ENCODE data around the gene MAPKBP1. TPM values are rescaled to one million over a fixed set of nuclear protein-coding genes. Genes with fewer than 3 reads are reported as not detected.

Gene MAPKBP1
- total RNA-seq, 1 donor from 2014 or later = 27.6 TPM

DNA sequence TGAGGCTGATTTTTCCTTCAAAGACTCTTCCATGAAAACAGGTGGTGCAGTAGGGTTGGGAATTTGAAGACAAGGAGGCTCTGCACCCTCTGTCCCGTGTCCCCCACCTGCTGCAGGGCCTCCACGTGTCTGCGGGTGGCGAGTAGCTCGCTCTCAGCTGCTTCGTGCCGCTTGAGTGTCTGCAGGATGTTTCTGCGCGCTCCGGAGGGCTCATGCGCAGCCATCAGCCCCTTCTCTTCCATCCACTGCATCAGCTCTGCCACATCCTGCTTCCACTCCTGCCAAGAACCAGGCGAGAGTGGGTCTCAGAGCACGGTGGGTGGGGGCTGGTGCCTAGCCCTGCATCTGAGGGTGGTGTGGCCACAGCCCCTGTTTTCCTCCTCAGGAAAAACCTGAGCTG, 101.7 kb downstream of the MAPKBP1 start:
- H3K27ac ChIP-seq = no peak overlapping the region

DNA sequence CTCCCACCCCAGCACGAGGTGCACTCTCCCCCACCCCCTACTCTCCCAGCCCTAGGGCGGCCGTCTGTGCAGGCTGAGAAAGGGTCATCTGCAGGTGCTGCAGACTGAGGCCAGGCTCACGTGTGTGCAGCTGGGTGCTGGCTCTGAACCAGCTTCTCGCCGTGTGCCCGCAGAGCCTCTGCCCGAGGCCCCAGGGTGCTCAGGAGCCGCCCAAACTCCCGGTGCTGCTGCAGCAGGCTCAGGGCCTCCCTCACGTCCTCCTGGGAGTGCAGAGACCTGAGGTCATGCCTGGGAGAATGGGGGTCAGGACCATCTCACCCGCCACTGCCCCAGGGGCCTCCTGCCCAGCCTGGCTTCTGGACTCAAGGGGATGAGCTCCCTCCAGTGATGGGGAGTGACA, 102.4 kb downstream of the MAPKBP1 start:
- no peak overlapping the region for H3K4me3 ChIP-seq
- TF ChIP-seq, protein P1, sequence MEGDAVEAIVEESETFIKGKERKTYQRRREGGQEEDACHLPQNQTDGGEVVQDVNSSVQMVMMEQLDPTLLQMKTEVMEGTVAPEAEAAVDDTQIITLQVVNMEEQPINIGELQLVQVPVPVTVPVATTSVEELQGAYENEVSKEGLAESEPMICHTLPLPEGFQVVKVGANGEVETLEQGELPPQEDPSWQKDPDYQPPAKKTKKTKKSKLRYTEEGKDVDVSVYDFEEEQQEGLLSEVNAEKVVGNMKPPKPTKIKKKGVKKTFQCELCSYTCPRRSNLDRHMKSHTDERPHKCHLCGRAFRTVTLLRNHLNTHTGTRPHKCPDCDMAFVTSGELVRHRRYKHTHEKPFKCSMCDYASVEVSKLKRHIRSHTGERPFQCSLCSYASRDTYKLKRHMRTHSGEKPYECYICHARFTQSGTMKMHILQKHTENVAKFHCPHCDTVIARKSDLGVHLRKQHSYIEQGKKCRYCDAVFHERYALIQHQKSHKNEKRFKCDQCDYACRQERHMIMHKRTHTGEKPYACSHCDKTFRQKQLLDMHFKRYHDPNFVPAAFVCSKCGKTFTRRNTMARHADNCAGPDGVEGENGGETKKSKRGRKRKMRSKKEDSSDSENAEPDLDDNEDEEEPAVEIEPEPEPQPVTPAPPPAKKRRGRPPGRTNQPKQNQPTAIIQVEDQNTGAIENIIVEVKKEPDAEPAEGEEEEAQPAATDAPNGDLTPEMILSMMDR (IDR thresholded peaks at IDR 0.05) = no peak
- intact Hi-C loops (cut with DNase I) = no loop called here
- H3K27ac ChIP-seq = no peak overlapping the region
- no peaks in the 10 kb centered on the region for H3K9me3 ChIP-seq
- no peaks in the 10 kb centered on the region for H3K36me3 ChIP-seq
- no peaks in the 10 kb centered on the region for H3K27me3 ChIP-seq
- peaks cover 0 to 2% of the 10 kb centered on the region in 2 donors for H3K4me1 ChIP-seq
- no peak for DNase-seq (ENCODE audit: low spot score in 2 of 2)

More for the DNA sequence above, 101.7 kb downstream of the MAPKBP1 start:
- DNase-seq (ENCODE audit: low spot score in 2 of 2) = no peak
- Histone ChIP-seq H3K36me3 (no peaks in the 10 kb centered on the region), H3K4me3 (no peak overlapping the region), H3K9me3 (no peaks in the 10 kb centered on the region), H3K27me3 (no peaks in the 10 kb centered on the region), H3K4me1 (no peaks in the 10 kb centered on the region)
- TF ChIP-seq, protein P1 (IDR thresholded peaks at IDR 0.05) = no peak
- intact Hi-C loops (cut with DNase I) = no loop called here

Other genes with a start within 250 kb of the MAPKBP1 start
- gene RPAP1, start 230.2 kb upstream of the MAPKBP1 start, total RNA-seq = 59.4 TPM
- gene TYRO3, start 215.3 kb upstream of the MAPKBP1 start, total RNA-seq = 7.0 TPM
- gene MGA, start 114.1 kb upstream of the MAPKBP1 start, total RNA-seq = 25.3 TPM
- gene JMJD7, start 53.6 kb downstream of the MAPKBP1 start, total RNA-seq = 16.4 TPM
- gene PLA2G4B, start 64.4 kb downstream of the MAPKBP1 start, total RNA-seq = 13.9 TPM
- 1.5 TPM for gene SPTBN5, start 119.6 kb downstream of the MAPKBP1 start, total RNA-seq
- gene EHD4, start 198.1 kb downstream of the MAPKBP1 start, total RNA-seq = 70.4 TPM
- gene PLA2G4E, start 246.6 kb downstream of the MAPKBP1 start, total RNA-seq = not detected

All from ascending aorta (tissue), 2 donors.